Measurements from ENCODE around the gene GANC.
"Not testable (repeated sequence)": the region's sequence is repeated elsewhere in the genome, so short reads cannot be mapped to it uniquely, and the experiment has no call there.

The GANC gene

GRCh38 chr15:42272939-42273899 lies at the start of gene GANC, which contains the start of gene TMEM87A:
Gene GANC (plus strand): TSS chr15:42273201. CDS start chr15:42274482, 1,281 bp downstream.
Gene TMEM87A (minus strand): TSS chr15:42273433. CDS start chr15:42273398, 35 bp downstream.
- DNase-seq, result peak; percentile 94

- no peak for DNase-seq
Measured at GRCh38 chr15:42226648-42227047, 46.4 kb upstream of the GANC start.

- DNase-seq, result no peak
Measured at GRCh38 chr15:42228036-42228435, 45.0 kb upstream of the GANC start.

- DNase-seq, result not testable (repeated sequence)
Measured at GRCh38 chr15:42228981-42229380, 44.0 kb upstream of the GANC start.

GRCh38 chr15:42231088-42231487 lies 41.9 kb upstream of the GANC start:
- DNase-seq, result no peak

GRCh38 chr15:42232606-42233005 lies 40.4 kb upstream of the GANC start:
- no peak for DNase-seq

- no peak for DNase-seq
Measured at GRCh38 chr15:42233107-42233506, 39.9 kb upstream of the GANC start.

- no peak for DNase-seq
Measured at GRCh38 chr15:42239528-42240182, 33.3 kb upstream of the GANC start.

- DNase-seq, result no peak
Measured at GRCh38 chr15:42240823-42241222, 32.2 kb upstream of the GANC start.

- DNase-seq, result no peak
Measured at GRCh38 chr15:42253300-42253699, 19.7 kb upstream of the GANC start.

GRCh38 chr15:42264795-42265194 lies 8.2 kb upstream of the GANC start:
- no peak for DNase-seq

- DNase-seq, result no peak
Measured at GRCh38 chr15:42267286-42267685, 5.7 kb upstream of the GANC start.

GRCh38 chr15:42270551-42270950 lies 2.5 kb upstream of the GANC start:
- no peak for DNase-seq

GRCh38 chr15:42270996-42271395 lies 2.0 kb upstream of the GANC start:
- DNase-seq, result no peak

- no peak for DNase-seq
Measured at GRCh38 chr15:42273900-42274701, 1.1 kb downstream of the GANC start.

- no peak for DNase-seq
Measured at GRCh38 chr15:42274702-42274989, 1.6 kb downstream of the GANC start.

GRCh38 chr15:42275780-42276391 lies 2.9 kb downstream of the GANC start:
- no peak for DNase-seq

- DNase-seq, result no peak
Measured at GRCh38 chr15:42276762-42277161, 3.8 kb downstream of the GANC start.

GRCh38 chr15:42279234-42279723 lies 6.3 kb downstream of the GANC start:
- DNase-seq, result no peak

- no peak for DNase-seq
Measured at GRCh38 chr15:42282344-42282743, 9.3 kb downstream of the GANC start.

GRCh38 chr15:42282926-42283325 lies 9.9 kb downstream of the GANC start:
- no peak for DNase-seq

- no peak for DNase-seq
Measured at GRCh38 chr15:42283671-42284070, 10.7 kb downstream of the GANC start.

GRCh38 chr15:42284551-42284950 lies 11.6 kb downstream of the GANC start:
- DNase-seq, result no peak

All from T1000 (cell line).